HK-2 (cell line): ENCODE measurements around the gene DDX56.

ENCODE experiments used
- DNase-seq: peaks from one replicate; pipeline ENCODE4 v3.0.0-alpha.2; 2018; ENCODE audit not compliant: unreplicated experiment

Gene DDX56

DNA sequence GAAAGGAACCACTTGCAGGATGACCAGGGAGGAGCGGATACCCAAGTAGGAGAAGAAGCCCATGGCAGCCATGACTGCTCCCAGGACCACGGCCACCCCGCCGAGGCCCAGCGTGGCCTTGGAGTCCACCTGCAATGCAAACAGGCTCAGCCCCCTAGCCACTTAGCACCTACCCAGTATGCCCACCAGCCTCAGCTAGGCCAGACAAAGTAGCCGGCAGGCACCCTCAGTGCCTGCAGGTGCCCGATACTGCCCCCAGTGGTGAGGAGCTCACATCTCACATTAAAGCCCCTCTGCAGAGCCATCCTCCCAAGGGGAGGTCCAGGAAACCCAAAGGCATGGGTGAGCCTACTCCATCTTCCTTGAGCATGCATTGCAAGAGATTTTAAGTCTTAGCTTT, 39.2 kb downstream of the DDX56 start:
- DNase-seq = peak; percentile 20

DNA sequence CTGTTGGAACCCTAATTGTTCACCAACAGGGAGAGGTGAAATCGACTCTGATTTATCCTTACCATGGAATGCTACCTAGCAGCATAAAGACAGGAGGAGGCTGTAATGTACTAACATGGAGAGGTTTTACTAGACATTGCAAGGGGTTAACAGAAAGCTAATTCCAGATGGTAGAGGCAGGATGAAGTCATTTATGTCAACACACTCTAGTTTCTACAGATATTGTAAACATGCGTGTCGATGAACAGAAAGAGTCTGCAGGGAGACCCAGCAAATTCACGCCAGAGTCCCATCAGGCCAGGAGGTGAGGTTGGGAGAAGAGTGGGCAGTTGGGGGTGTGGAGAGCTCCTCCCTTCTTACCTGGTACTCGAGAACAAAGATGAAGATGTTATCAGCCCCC, 39.6 kb downstream of the DDX56 start:
- DNase-seq = no peak

DNA sequence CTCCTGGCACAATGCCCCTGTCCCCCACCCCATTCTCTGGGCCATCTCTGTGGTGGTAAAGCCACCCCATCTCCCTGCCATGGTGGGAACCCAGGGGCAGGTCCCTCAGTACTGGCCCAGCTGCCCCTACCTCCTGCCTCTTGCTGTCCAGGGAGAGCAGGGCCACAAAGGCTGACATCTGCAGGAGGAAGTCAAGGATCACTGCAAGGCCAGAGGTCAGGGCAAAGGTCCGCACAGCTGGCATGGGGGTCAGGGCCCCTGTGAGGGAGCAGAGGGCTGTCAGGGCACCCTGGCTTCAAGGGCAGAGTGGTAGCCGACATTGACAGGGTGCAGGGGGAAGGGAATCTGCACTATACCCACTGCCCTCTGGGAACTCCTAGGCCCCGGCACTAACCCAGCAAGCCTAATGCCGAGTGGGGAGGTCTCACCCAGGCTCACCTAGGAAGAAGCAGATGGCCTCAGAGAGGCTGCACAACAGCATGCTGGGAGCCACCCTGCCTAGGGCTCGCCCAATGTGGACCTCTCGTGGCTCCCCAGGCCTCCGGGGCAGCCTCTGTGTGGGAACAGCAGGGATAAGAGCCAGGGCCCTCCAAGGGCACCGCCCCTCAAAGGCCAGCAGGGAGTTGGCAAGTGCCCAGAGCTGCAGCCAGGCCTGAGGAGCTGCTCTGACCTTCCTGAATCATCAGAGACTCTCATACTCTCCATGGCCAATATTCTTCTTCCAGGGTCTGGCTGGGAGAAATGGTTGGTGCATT, 40.2 kb downstream of the DDX56 start:
- DNase-seq = no peak

DNA sequence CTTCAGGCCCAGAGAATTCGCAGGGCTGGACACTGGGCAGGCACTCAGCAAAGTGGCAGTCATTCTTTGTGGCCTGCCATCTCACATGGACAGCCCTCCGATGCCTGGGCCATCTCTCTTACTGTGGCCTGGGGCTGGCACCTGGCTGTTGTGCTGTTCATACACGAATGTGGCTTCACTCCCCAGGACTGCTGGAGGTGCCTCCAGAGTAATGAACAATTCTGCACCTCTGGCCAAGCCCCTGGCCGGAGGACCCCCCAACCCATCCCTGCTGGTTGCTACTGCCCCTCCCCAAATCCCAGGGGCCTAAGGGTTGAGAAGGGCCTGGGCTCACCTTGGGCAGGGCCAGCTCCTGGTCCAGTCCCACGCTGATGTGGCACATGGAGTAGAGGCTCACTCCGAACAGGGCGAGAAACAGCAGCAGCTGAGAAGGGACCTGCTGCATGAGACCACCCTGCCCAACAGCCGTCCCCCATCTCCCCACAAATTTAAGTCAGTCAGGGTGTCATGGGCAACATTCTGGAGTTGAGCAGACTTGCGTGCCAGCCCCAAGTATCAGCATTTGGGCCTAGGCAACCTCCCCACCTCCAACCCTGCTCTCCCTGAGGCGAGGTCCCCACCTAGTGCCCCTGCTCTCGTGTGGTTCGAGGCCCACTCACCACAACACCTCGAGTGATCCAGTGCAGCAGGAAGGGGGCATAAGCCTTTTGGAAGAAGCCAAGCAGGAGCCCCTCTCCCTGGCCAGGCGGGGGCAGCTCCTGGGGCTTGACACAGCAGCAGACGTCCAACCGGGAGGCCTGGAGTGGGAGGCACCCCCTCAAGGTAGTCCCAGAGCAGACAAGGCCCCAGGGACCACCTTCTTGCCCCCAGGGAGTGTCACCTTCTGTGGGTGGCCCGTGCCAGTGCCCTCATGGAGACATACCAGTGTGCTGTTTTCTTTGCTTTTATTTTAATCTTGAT, 42.0 kb downstream of the DDX56 start:
- DNase-seq = no peak

DNA sequence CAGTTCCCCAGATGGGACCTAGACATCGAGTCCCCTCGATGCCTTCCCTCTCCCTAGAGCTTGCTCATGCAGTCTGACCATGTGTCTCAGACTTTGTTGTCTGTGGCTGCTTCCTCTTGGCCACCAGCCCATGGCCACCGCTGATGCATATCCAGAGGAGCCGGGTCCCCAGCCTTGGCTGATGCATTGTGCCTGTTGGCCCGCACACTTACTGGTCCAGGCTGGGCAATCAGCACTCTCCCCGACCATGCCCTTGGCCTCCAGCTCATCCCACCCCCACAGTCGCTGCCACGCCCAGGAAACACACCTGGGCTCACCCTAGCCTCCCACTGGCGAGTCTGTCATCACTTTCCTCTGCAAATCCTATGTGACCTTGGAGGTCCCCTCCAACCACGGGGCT, 42.7 kb downstream of the DDX56 start:
- DNase-seq = no peak

DNA sequence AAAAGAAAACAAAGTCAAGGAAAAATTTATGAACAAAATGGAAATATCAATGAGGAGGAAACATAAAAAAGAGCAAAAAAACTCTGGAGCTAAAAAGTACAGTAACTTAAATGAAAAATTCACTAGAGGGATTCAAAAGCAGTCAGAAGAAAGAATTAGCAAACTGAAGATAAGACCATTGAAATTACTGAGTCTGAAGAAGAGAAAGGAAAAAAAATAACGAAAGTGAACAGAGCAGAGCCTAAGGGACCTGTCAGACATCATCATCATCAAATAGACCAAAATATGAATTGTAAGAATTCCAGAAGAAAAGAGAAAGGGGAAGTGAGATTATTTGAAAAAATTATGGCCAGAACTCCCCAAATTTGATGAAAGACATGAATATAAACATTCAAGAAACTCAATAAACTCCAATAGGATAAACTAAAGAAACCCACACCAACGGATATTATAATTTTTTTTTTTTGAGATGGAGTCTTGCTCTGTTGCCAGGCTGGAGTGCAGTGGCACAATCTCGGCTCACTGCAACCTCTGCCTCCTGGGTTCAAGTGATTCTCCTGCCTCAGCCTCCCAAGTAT, 48.8 kb downstream of the DDX56 start:
- no peak for DNase-seq

DNA sequence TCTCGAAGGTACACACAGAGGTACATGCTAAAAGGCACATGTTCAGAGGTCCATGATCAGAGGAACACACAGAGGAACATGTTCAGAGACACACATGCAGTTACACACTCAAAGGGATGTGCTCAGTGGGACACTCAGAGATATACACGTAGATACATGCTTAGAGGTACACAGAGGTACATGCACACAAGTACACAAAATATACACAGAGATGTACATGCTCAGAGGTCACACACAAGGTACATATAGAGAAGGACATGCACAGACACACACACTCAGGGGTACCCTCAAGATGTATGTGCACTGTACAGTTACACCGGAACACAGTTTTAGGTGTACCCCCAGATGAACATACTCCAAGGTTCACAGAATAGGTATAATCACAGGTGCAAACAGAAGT, 51.4 kb downstream of the DDX56 start:
- DNase-seq = no peak

DNA sequence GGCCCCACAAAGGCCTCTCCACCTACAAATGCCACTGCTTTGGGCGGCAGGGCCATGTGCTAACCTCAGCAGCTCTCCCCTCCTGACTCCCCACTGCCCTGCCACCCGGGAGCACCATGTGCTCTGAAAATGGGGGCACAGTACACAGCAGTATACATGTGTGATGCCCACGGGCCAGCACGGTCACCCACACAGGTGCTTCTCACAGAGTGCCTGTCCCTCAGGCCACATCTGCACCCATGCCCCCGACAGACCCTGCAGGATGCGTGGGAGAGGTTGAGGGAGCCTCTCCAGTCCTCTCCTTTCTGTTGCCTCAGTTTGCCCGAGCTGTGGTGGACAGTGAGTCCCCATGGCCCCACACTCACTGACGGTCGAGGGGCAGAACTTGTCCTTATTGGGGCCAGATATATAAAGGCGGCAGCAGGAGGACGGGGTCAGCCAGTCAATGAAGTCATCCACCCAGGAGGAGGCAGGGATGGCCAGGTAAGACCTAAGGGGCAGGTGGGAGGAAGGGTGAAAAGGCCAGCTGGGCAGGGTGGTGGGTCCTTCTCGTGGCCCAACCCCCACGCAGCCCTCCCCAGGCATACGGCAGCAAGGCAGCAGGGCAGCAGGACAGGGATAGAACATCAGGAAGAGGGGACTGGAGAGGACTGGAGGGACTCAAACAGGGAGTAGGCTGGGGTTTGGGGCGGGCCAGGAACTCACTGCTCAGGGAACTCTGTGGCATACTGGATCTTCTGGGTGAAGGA, 52.2 kb downstream of the DDX56 start:
- no peak for DNase-seq

DNA sequence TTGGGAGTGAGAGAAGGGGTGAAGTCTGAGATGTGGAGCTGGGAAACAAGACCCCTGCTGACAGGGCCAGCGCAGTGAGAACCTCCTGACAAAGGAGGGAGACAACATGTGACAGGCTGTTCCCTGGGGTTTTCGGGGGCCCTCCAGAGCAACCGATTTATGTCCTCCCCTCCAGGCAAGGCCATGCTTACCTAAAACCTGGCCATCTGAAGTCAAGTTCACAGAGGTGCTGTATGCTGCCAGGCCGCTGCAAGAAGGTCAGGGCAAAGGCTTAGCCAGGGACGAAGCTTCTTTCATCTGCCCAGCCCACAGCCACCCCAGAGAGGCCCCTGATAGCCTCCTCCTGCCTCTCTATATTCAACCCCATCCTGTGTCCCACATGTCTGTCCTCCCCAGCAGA, 53.1 kb downstream of the DDX56 start:
- no peak for DNase-seq

DNA sequence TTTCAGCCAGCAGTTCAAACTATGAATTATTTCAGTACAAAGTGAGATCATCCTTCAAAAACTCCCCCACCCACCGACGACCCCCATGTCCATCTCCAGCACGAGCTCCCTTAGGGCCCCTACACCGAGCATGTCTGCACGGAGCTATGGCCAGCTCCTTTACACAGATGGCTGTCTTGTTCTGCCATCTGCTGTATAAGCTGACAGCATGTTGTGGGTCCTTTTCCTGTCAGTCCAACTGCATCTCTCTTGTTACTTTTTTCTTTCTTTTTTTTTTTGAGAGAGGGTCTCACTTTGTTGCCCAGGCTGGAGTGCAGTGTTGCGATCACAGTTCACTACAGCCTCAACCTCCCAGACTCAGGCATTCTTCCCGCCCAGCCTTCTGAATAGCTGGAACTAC, 54.2 kb downstream of the DDX56 start:
- no peak for DNase-seq

DNA sequence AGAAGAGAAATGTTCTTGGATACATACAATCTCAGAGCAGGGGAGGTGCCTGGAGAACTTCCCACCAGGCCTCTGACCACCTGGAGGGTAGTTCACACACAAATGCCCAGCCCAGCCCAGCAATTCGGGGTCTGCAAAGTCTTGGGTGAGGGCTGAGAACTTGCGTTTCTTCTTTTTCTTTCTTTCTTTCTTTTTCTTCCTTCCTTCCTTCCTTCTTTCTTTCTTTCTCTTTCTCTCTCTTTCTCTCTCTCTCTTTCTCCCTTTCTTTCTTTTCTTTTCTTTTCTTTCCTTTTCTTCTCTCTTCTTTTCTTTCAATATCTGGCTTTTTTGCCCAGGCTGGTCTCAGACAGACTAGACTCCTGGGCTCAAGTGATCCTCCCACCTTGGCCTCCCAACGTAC, 54.9 kb downstream of the DDX56 start:
- DNase-seq = no peak

DNA sequence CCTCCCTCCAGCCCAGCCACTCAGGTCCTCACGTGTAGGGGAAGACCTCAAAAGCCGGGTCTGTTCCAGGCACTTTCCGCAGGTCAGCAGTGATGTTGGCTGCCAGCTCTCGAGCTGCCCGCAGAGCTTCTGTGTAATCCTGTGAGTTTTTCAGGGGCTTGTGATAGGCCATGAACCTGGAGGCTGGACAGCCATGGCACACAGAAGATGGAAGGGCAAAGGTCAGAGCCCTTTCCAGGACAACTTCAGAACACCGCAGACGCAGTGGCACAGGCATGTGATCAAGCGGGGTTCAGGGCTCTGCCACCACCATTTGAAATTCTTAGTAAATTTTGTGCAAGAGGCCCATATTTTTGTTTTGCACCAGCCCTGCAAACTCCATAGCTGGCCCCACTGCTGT, 56.5 kb downstream of the DDX56 start:
- no peak for DNase-seq
